Measurements from ENCODE around the gene BSPRY. TPM values are rescaled to one million over a fixed set of nuclear protein-coding genes. Genes with fewer than 3 reads are reported as not detected.

Gene BSPRY
- polyA plus RNA-seq, 1 donor, result 9.5 TPM

DNA sequence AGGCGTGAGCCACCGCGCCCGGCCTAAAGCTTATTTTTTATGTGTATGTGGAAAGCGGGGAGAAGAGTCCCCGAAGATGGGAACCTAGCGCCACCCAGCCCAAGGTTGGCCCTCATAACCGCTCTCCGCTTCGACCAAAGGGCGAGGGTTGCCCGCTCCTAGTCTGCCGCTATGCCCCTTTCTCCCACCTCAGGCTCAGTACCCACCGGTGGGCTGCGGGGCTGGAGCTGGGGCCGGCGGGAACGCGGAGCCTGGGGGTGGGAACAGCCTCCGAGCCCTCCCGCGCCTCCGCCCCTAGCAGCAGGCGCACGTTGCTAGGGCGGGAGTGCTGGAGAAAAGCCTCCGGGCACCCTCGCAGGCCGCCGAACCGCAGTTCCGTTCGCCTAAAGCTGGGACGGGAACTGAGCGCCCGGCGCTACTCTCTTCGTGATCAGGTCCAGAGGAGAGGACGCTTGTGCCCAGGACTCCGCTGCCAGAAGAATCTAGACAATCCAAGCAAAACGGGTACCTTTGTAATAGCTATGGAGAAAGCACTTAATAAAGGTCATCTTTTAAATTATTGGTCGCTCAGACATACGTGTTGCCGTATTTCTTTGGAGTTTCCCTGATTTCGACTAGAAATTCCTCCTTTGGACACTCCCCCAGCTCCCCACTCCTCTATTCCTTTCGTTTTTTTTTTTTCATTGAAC lies 9.2 kb upstream of the BSPRY start, which contains the start of gene WDR31:
Gene WDR31 (minus strand): TSS at position 265 of the 689 bp plus-strand sequence. CDS start 8,253 bp downstream, outside the sequence.
- Histone ChIP-seq H3K27ac (ENCODE audit: low read length) (peak within 1 kb of the TSS; percentile 74), H3K4me1 (ENCODE audit: control insufficient read depth, insufficient read depth, low read length) (peaks cover 11% of the 10 kb centered on the region), H3K4me3 (ENCODE audit: low read length) (peak within 1 kb of the TSS; percentile 91), H3K9me3 (ENCODE audit: control insufficient read depth, low read depth, low read length) (no peaks in the 10 kb centered on the region), H3K27me3 (ENCODE audit: control insufficient read depth, insufficient read depth, low read length) (no peaks in the 10 kb centered on the region), H3K36me3 (ENCODE audit: control insufficient read depth, insufficient read depth, low read length) (no peaks in the 10 kb centered on the region)
- peak; percentile 81 to 94 for DNase-seq
- WGBS (ENCODE audit: insufficient coverage, low lambda C conversion rate), result 0% methylated on average over 1 of the region's 46 CpGs

DNA sequence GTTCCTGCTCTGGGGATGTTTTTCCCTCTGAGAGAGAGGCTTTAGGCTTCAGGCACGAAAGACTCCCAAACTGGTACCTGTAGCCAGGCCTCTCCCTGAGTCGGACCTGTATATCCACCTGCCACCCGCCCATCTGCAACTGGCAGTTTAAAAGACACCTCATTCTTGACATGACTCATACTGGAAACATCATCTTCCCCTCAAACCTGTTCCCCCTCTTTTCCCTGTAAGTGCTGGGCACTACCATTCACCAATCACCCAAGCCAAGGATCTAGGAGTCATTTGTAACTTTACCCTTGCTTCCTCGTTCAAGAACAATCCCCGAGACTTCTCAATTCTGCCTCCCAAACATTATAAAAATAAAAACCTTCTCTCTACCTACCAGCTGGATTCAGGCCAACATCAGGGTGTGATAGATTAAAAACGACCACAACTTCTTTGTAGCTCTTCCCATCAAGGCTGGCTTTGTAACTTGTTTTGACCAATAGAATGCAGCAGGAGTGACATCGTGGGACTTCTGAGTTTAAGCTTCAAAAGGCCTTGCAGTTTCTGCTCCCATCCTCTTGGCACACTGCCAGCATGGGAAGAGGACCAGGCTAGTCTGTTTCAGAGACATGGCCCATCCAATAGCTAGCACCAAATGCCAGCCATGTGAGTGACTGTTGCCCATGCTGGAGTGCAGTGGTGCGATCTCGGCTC lies 7.5 kb upstream of the BSPRY start:
- Histone ChIP-seq H3K4me1 (ENCODE audit: control insufficient read depth, insufficient read depth, low read length) (peaks cover 14% of the 10 kb centered on the region), H3K27me3 (ENCODE audit: control insufficient read depth, insufficient read depth, low read length) (no peaks in the 10 kb centered on the region), H3K4me3 (ENCODE audit: low read length) (no peak overlapping the region), H3K9me3 (ENCODE audit: control insufficient read depth, low read depth, low read length) (no peaks in the 10 kb centered on the region), H3K36me3 (ENCODE audit: control insufficient read depth, insufficient read depth, low read length) (no peaks in the 10 kb centered on the region), H3K27ac (ENCODE audit: low read length) (no peak overlapping the region)
- no peak for DNase-seq
- WGBS (ENCODE audit: insufficient coverage, low lambda C conversion rate), result 75% methylated on average over 2 of the region's 9 CpGs

DNA sequence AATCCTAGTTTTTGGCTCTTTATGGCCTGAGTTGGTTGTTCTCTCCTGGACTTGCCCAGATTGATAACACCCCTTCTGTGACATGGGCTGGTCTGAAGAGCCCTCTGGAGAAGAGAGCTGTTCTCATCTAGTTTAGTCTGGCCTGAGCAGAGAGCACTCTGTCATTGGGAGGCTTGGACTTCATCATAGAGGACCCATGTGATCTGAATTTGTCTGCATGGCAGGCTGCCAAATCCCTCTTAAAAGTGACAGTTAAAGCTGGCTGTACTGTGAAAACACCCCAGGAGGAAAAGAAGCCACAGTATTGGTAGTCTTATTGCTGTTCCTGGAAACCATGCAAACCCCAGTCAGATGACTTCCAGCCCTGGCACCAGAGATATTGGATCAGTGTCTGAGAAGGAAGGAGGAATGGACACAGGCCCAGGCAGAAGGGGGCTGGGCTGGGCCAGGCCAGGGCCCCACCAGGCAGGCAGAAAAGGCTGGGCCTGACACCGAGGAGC lies 5.6 kb upstream of the BSPRY start:
- Histone ChIP-seq H3K27ac (ENCODE audit: low read length) (no peak overlapping the region), H3K9me3 (ENCODE audit: control insufficient read depth, low read depth, low read length) (no peaks in the 10 kb centered on the region), H3K36me3 (ENCODE audit: control insufficient read depth, insufficient read depth, low read length) (no peaks in the 10 kb centered on the region), H3K4me3 (ENCODE audit: low read length) (no peak overlapping the region), H3K27me3 (ENCODE audit: control insufficient read depth, insufficient read depth, low read length) (peaks cover under 1% of the 10 kb centered on the region), H3K4me1 (ENCODE audit: control insufficient read depth, insufficient read depth, low read length) (peaks cover 24% of the 10 kb centered on the region)
- WGBS (ENCODE audit: insufficient coverage, low lambda C conversion rate), result no CpG with 5 or more reads among the region's 1 CpG
- DNase-seq, result peak in 1 of 2 donors; percentile 71

DNA sequence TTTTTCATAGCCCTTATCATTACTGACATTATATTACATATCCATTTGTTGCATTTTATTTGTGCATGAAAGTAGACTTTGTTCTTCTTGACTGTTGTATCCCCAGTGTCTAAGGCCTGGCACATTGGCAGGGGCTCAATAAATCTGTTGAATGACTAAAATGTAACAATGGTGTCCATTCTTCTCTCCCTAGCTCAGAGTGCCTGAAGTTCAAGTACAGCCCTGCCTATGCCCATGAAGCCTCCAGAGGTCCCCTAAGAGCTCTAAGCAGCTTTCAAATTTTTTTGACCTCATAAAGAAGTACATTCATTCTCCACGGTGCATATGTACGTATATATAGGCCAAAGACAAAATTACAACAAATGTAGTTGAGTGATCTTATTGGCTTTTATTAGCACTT lies 4.2 kb upstream of the BSPRY start:
- peak in 1 of 2 donors; percentile 50 for DNase-seq
- Histone ChIP-seq H3K27ac (ENCODE audit: low read length) (no peak overlapping the region), H3K36me3 (ENCODE audit: control insufficient read depth, insufficient read depth, low read length) (no peaks in the 10 kb centered on the region), H3K4me1 (ENCODE audit: control insufficient read depth, insufficient read depth, low read length) (peaks cover 26% of the 10 kb centered on the region), H3K27me3 (ENCODE audit: control insufficient read depth, insufficient read depth, low read length) (peaks cover 9% of the 10 kb centered on the region), H3K9me3 (ENCODE audit: control insufficient read depth, low read depth, low read length) (no peaks in the 10 kb centered on the region), H3K4me3 (ENCODE audit: low read length) (no peak overlapping the region)
- WGBS (ENCODE audit: insufficient coverage, low lambda C conversion rate), result 40% methylated on average over 1 of the region's 2 CpGs

DNA sequence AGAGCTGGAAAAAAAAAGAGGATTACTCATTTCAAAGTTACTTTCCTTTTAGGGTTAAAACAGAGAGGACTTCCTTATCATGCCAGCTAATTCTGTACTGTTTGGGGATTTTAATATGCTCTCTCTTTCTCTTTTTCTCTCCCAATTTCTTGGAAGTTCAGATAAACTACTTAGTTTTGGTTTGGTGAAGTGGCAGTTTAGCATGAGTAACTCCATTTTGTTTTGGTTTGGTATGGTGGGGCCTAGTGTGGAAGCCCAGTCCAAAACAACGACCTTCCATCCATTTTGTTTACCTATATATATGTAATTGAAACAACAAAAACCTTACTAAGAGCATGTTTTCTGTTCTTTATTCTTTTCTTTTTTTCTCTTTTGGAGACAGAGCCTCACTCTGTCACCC lies 3.7 kb upstream of the BSPRY start:
- Histone ChIP-seq H3K9me3 (ENCODE audit: control insufficient read depth, low read depth, low read length) (no peaks in the 10 kb centered on the region), H3K4me1 (ENCODE audit: control insufficient read depth, insufficient read depth, low read length) (peaks cover 29% of the 10 kb centered on the region), H3K4me3 (ENCODE audit: low read length) (no peak overlapping the region), H3K27ac (ENCODE audit: low read length) (no peak overlapping the region), H3K27me3 (ENCODE audit: control insufficient read depth, insufficient read depth, low read length) (peaks cover 13% of the 10 kb centered on the region), H3K36me3 (ENCODE audit: control insufficient read depth, insufficient read depth, low read length) (no peaks in the 10 kb centered on the region)
- WGBS (ENCODE audit: insufficient coverage, low lambda C conversion rate), result 80% methylated on average over 1 of the region's 1 CpG
- DNase-seq, result no peak

DNA sequence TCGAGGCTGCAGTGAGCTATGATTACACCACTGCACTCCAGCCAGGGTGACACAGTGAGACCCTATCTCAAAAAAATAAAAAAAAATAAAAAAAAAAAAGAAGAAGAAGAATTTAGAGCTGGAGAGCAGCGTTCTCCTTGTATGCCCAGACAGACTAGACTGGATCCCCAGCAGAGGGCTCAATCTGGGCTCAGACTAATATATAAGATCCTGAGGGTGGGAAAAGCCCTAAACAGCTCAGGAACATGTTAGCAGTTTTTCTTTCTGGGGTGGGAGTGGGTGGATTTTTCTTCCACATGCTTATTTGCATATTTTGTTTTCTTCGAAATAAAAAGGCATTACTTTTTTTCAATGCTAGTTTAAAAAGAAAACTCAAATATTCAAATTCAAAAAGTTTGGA lies 904 bp upstream of the BSPRY start:
- Histone ChIP-seq H3K27ac (ENCODE audit: low read length) (no peak overlapping the region), H3K4me3 (ENCODE audit: low read length) (no peak overlapping the region), H3K36me3 (ENCODE audit: control insufficient read depth, insufficient read depth, low read length) (no peaks in the 10 kb centered on the region), H3K27me3 (ENCODE audit: control insufficient read depth, insufficient read depth, low read length) (peaks cover 21% of the 10 kb centered on the region), H3K4me1 (ENCODE audit: control insufficient read depth, insufficient read depth, low read length) (peaks cover 29% of the 10 kb centered on the region), H3K9me3 (ENCODE audit: control insufficient read depth, low read depth, low read length) (no peaks in the 10 kb centered on the region)
- 100% methylated on average over 2 of the region's 3 CpGs for WGBS (ENCODE audit: insufficient coverage, low lambda C conversion rate)
- no peak for DNase-seq

DNA sequence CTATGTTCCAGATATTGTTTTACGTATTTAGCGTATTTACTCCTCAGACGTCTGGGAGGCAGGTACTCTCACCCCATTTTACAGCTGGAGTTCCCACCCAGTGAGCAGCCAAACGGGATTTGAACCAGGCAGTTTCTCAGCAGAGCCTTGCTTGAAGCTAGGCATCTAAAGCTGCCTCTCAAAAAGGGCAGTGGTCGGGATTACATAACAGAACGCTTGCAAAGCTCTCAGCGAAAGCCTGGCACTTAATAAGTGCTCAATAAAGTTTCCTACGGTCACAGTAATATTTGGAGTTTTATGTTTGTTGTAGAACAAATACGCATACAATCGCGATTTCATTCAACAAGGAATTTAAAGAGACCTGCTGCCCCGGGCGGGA lies 286 bp upstream of the BSPRY start:
- peaks cover 21% of the 10 kb centered on the region for H3K27me3 ChIP-seq (ENCODE audit: control insufficient read depth, insufficient read depth, low read length)
- H3K4me3 ChIP-seq (ENCODE audit: low read length), result peak overlapping the region; percentile 28
- H3K27ac ChIP-seq (ENCODE audit: low read length), result no peak overlapping the region
- WGBS (ENCODE audit: insufficient coverage, low lambda C conversion rate), result no CpG with 5 or more reads among the region's 13 CpGs
- no peak for DNase-seq
- peaks cover 26% of the 10 kb centered on the region for H3K4me1 ChIP-seq (ENCODE audit: control insufficient read depth, insufficient read depth, low read length)
- H3K36me3 ChIP-seq (ENCODE audit: control insufficient read depth, insufficient read depth, low read length), result no peaks in the 10 kb centered on the region
- H3K9me3 ChIP-seq (ENCODE audit: control insufficient read depth, low read depth, low read length), result no peaks in the 10 kb centered on the region

DNA sequence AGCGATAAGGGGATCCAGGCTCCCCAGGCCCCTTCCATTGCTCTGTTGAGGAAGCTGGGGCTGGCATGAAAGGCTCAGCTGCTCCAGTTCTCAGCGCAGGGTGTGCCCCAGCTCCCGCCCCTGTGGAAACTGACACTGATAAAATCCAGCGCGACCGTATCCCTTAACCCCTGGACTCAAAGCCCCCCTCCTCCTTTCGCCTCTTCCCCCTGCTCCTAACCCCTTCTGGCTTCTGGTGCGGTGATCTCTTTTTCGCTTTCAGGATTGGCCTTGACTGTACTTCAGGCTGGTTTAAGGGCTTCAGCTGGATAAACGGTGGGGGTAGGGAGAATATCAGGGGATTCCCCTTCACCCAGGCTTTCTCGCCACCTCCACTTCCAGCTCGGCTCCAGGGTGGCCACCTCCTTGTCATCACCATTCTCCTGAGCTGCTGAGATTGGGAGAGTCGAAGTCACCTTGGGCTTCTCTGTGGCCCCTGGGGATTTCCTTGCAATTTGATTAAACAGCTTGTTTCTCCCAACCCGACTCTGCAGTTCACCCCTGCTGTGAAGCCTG lies 843 bp downstream of the BSPRY start:
- peaks cover 23% of the 10 kb centered on the region for H3K4me1 ChIP-seq (ENCODE audit: control insufficient read depth, insufficient read depth, low read length)
- peak in 1 of 2 donors; percentile 44 for DNase-seq
- H3K36me3 ChIP-seq (ENCODE audit: control insufficient read depth, insufficient read depth, low read length), result no peaks in the 10 kb centered on the region
- peaks cover 21% of the 10 kb centered on the region for H3K27me3 ChIP-seq (ENCODE audit: control insufficient read depth, insufficient read depth, low read length)
- H3K4me3 ChIP-seq (ENCODE audit: low read length), result peak overlapping the region; percentile 49
- H3K27ac ChIP-seq (ENCODE audit: low read length), result no peak overlapping the region
- no peaks in the 10 kb centered on the region for H3K9me3 ChIP-seq (ENCODE audit: control insufficient read depth, low read depth, low read length)
- WGBS (ENCODE audit: insufficient coverage, low lambda C conversion rate), result no CpG with 5 or more reads among the region's 14 CpGs

DNA sequence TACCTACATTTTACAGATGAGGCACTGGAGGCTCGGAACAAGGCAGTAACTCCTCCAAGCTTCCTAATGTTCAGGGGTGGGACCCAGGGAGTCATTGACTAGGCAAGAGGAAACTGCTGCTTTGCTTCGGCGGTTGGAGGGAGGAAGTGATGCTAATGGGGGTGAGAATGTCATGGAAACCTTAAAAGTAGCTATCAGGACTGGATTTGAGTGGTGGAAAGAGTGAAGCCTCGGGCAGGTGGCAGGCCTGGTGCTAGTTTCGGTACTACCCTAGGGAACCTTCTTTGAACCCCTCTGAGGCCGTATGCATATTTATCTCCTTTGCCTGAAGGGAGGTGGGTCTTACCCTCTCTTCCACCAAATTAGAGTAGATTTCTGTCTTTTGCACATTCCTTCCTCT lies 1.6 kb downstream of the BSPRY start:
- no peak for DNase-seq
- H3K27ac ChIP-seq (ENCODE audit: low read length), result no peak overlapping the region

DNA sequence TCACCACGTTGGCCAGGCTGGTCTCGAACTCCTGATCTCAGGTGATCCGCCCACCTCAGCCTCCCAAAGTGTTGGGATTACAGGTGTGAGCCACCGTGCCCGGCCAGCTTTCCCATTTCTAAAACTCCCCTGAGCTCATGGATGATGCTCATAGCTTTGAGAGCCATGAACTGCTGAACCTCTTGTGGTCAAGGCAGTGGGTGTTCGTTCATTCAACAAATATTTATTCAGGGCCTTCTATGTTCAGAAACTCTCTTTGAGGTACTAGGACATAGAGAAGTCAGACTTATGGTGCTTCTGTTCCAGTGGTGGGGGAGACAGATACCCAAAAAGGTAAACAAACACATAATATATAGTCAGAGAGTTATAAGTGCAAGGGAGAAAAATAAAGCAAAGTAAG lies 2.7 kb downstream of the BSPRY start:
- Histone ChIP-seq H3K27me3 (ENCODE audit: control insufficient read depth, insufficient read depth, low read length) (peaks cover 21% of the 10 kb centered on the region), H3K9me3 (ENCODE audit: control insufficient read depth, low read depth, low read length) (no peaks in the 10 kb centered on the region), H3K27ac (ENCODE audit: low read length) (no peak overlapping the region), H3K36me3 (ENCODE audit: control insufficient read depth, insufficient read depth, low read length) (no peaks in the 10 kb centered on the region), H3K4me1 (ENCODE audit: control insufficient read depth, insufficient read depth, low read length) (peaks cover 21% of the 10 kb centered on the region), H3K4me3 (ENCODE audit: low read length) (no peak overlapping the region)
- 0% methylated on average over 1 of the region's 6 CpGs for WGBS (ENCODE audit: insufficient coverage, low lambda C conversion rate)
- no peak for DNase-seq

More for the DNA sequence above, 1.6 kb downstream of the BSPRY start:
- 100% methylated on average over 1 of the region's 6 CpGs for WGBS (ENCODE audit: insufficient coverage, low lambda C conversion rate)
- Histone ChIP-seq H3K27me3 (ENCODE audit: control insufficient read depth, insufficient read depth, low read length) (peaks cover 21% of the 10 kb centered on the region), H3K36me3 (ENCODE audit: control insufficient read depth, insufficient read depth, low read length) (no peaks in the 10 kb centered on the region), H3K4me1 (ENCODE audit: control insufficient read depth, insufficient read depth, low read length) (peaks cover 21% of the 10 kb centered on the region), H3K4me3 (ENCODE audit: low read length) (no peak overlapping the region), H3K9me3 (ENCODE audit: control insufficient read depth, low read depth, low read length) (no peaks in the 10 kb centered on the region)

Measured in large intestine (tissue), 3 donors.